ENCODE results near the gene LSM8.
"Not testable (repeated sequence)": the region's sequence is repeated elsewhere in the genome, so short reads cannot be mapped to it uniquely, and the experiment has no call there.

LSM8 gene

DNA sequence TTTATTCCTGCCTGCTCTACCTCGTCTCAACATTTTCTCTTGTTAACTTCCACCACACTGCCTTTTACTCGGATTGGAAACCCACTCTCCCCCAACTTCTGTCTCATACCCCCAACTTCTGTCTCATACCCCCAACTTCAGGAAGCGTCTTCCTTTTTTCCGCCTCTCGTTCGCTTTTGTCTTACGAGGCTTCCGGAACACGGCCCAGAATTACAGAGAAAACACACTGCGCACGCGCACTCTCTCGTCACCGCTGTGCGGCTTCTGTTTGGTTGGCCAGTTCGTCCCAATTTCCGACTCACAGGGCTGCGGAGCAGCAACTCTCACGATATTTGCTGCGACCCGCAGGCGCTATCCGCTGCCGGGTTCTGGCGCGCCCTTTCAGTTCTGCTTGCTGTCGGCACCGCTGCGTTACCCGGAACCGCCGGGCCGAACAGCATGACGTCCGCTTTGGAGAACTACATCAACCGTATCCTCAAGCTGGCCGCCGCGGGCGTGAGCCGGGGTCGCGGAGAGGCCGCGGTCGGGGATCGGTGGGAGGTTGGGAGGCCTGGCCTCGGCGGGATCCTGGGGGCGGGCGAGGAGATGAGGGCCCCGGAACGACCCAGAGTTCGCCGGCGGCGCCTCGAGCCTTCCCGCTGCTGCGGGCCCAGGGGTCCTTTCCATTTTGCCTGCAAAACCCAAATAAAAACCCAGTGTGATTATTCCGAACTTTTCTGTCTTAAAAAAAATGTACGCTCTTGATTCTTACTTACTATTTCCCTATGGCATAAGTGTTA lies at the start of gene LSM8:
Gene LSM8, plus strand, starts transcription at position 379 of the 779 bp plus-strand sequence. Its CDS starts 60 bp downstream, at position 439.
- DNase-seq = peak; percentile 92

DNA sequence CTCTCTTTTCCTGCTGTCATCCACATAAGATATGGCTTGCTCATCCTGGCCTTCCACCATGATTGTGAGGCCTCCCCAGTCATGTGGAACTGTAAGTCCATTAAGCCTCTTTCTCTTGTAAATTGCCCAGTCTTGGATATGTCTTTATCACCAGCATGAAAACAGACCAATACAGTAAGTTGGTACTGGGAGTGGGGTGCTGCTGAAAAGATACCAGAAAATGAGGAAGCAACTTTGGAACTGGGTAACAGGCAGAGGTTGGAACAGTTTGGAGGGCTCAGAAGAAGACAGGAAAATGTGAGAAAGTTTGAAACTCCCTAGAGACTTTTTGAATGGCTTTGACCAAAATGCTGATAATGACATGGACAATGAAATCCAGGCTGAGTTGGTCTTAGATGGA lies 49.5 kb upstream of the LSM8 start:
- not testable (repeated sequence) for DNase-seq

DNA sequence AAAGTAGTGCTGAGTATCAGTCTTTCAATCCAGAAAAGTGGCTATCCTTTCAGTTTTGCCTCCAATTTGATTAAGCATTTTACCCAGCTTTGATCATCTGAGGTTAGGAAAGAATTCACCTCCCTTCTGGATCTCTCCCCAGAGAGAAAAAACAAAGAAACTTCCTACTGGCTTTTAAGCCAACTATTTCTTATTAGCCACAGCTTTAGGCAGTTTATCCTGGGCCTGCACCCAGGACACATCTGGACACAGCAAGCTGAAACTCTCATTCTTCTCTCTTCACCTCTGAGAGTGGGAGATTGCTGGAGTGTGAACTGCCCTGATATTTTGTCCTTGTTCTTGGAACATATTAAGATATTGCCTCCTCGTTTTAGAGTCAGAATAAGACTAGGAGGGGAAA lies 43.5 kb upstream of the LSM8 start:
- DNase-seq = no peak

DNA sequence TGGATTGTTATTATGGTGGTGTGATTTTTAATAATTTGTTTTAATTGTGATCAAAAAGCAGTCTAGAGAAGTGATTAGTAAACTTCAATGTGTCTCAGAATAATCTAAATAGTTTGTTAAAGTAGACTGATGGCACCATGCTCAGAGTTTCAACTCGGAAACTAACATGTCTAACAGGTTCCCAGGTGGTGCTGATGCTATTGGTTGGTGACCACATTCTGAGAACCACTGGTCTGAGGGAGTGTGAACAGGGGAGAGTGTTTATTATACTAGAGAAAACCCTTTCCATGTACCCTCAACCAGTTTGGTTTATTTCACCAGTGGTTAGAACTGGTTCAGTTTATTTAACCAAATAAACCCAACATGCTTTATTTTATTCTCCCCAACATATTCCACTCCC lies 42.0 kb upstream of the LSM8 start:
- no peak for DNase-seq

DNA sequence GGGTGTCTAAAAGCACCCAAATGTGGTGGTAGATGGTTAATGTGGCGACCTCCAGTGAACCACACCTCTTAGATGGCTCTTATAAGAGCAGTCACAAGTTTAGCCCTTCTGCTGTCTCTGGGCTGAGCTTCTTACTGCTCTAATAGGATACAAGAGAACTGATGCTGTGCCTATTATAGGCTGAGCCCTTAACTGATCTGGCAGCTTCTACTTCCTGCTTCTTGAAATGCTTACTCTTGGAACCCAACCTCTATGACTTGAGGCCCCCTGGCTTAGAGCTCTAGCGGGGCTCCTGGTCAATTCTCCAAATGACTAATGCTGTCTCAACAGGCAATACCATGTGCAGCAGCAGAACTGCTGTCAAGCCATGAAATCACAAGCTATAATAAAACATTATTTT lies 35.0 kb upstream of the LSM8 start:
- no peak for DNase-seq

DNA sequence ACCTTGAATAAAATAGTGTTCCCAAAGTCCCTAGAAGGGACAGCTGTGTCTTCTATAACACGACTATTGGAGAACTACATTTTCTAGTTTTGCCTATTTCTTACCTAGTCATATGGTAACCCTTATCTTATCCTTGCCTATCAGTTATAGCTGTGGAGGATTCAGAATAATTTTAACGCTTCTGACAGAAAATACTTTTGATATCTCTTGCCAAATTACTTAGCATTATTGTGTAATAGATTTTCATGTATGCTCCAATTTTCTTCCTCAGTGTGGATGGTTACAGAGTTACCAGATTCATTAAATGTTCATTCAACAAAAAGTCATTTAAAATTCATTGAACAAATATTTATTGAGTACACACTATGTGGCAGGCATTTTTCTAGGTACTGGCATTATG lies 34.6 kb upstream of the LSM8 start:
- DNase-seq = no peak

DNA sequence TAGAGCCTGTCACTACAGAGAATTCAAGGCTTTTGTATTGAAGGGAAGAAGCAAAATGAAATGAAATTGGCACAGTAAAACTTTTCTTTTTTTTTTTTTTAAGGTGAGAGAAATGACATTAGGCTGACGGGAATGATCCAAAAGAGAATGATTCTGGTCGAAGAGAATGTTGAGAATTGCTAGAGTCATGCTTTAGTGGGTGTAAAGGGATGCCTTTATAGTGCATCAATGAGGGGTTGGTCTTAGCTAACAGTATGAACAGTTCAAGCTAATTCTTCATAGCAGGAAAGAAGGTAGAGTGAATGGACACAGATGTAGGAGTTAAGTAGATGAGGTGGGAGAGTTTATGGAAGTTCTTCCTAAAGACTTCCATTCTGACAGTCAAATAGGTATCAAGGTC lies 32.3 kb upstream of the LSM8 start:
- DNase-seq = no peak

DNA sequence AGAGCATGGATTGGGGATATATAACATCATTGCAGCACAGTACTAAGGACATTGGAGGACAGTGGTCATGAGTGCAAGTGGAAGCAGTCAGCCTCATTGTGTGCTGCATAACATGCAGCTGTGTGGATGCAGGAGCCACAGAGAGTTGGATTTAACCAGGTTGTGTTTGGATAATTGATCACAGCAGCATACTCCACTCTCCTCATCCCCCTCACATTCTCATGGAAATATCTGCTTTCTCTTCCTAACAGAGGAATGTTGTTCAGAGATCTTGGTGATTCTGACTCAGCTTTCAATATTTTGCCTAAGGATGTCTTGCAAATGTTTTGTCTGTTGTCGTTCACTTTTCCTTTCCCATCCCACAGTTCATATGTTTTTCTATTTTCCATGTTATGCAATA lies 31.8 kb upstream of the LSM8 start:
- DNase-seq = no peak

DNA sequence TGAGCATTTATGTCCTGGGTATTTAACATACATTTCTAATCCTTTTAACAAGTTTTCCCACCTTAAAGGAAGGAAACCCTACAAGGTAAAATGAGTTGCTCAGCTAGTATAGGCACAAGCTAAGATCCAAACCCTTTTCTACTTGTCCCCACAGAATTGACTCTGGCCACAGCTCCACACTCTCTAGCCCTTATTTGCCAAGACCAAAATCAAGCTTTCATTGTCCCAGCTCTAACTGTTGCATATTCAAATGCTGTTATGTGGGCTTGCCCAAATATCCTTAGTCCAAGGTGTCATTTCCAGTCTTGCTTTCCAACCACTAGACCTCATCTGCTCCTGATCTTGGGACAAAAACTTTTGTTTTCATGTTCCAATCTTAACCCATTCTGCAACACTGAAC lies 31.3 kb upstream of the LSM8 start:
- DNase-seq = no peak

DNA sequence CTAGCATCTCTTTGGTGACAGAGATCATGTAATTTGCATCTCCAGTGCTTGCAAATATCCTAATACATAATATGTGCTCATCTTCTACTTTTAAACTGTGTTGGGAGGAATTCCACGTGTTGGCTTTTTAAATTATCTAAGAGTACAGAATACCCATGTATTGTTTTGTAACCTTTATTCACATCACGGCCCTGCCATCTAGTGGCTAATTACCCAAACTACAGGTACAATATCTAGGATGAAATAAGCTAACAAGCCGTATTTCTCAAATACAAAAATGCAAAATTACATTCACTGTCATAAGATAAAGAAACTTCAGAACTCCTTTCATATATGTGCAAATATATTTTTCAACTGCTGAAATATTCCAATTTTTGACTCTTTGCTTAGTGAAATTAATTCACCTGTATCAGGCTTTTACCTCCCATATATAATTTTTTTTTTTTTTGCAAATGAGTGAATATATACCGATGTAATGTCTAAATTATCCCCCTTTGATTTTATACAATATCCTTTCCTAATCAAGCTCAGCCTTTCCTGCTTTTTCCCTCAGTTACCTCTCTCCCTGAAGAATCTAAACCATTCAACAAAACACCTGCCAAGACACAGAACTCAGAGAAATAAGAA lies 30.3 kb upstream of the LSM8 start:
- DNase-seq = peak; percentile 38

DNA sequence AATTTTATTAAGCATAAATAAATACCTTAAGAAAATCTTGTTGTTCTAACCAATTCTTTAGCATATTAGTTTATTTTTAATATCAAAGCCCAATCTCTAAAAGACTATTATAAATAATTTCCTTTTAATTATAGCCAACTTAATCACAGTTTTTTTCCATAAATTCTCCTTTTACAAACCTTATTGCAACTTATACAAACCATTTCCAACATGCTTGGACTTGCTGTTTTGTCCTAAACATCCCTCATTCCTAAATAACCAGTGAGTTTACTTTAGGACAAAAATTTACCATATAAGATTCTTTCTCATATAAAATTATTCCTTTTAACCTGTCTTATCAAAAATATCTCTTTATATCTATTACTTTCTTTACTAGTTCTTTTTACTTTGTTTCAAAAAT lies 25.2 kb upstream of the LSM8 start:
- no peak for DNase-seq

DNA sequence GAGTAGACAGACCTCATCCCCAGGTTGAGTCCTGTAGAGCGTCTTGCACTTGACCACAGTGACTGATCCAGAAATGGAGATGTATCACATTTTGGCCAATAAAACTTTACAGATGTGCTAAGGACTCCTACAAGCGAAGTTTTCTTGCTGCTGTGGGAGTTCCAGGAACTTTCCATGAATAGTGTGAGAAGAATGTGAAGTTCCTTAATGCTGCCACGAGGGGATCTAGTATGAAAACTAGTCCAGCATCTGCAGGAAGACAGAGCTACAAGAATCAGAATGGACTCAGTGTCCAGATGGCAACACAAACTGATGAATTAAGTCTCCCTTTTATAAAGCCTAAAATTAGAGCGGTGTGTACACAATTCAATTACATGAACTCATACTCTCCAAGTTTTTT lies 14.8 kb upstream of the LSM8 start:
- DNase-seq = no peak

DNA sequence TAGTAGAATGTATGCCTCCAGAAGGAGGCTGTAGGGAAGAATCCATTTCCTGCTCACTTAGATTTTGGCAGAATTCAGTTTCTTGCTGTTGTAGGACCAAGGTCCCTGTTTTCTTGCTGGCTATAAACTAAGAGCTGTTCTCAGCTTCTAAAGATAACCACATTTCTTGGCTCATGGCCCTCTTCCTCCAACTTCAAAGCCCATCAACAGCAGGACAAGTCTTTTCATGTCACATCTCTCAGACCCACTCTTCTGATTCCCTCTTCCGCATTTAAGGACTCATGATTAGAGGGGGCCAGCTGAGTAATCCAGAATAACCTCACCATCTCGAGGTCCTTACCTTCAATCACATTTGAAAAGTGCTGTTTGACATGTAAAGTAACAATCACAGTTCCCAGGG lies 8.2 kb upstream of the LSM8 start:
- no peak for DNase-seq

DNA sequence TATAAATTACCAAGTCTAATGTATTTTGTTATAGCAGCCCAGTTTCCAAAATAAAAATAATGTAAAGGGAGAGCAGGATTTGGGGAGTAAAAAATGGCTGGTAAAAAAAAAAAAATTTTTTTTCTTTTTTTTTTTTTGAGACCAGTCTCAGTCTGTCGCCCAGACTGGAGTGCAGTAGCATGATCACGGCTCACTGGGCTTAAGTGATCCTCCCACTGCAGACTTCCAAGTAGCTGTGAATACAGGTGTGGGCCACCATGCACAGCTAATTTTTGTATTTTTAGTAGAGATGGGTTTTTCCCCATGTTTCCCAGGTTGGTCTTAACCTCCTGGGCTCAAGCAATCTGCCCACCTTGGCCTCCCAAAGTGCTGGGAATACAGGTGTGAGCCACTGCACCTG lies 4.8 kb upstream of the LSM8 start:
- no peak for DNase-seq

DNA sequence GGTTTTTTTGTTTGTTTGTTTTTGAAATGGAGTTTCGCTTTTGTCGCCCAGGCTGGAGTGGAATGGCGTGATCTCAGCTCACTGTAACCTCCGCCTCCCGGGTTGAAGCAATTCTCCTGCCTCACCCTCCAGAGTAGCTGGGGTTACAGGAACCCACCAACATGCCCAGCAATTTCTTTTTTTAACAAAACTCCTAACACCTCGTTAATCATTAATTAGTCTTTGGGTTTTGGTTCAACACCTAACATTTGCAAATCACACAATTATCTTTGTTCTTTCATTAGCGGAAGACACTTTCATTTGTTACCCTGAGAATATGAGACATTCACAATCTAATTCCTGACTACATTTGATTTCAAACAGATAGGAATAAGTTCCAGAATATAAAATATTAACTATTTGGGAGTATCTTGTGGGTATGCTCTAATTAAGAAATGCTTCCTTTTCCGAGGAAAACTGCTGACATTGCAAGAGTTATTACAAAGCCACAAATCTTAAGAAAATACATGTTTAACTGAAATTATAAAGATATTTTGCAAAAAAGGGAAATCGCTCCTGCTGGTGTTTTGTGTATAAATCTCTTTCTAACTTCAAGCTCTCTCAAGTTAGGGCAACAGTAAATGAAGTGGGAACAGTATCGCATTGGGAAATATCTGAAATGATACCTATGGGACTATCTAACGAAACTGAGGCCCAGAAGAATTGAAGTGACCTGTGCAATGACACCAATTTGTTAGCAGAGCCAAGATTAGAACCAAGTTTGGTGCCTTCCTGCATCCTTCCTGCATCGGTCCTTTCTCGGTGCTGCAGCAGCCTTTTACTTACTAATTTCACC lies 1.2 kb upstream of the LSM8 start:
- no peak for DNase-seq

DNA sequence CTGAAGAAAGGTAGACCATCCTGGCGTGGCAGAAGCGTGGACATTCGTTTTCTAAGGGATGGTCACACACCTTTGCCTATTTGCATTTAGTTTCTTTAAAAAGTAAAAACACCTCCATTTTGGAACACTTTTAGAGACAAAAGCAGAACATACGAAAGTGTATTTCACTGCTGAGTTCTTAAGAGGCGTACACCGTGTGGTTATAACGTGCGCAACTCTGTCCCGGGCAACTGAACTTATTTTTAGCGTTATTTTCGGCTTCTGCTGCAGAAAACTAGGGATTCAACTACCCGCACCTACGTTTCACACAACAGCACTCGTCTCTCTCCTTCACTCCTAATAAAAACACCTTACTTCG lies 557 bp upstream of the LSM8 start:
- no peak for DNase-seq

DNA sequence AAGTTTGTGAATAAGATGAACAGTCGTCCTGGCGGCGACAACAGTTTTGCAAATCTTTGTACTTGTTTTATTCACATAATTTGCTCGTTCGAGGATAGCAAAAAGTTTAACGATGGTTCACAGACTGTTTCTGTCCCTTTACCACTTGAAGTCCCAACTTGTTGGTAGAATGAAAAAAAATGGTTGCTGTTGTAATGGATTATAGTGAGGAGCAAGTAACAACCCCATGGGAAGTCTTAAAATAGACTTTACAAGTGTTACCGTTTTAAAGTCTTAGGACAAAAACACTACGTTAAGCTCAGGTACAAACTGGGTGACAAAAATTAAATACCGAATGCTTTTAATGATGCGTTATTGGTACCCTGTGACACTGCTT lies 589 bp downstream of the LSM8 start:
- DNase-seq = no peak

DNA sequence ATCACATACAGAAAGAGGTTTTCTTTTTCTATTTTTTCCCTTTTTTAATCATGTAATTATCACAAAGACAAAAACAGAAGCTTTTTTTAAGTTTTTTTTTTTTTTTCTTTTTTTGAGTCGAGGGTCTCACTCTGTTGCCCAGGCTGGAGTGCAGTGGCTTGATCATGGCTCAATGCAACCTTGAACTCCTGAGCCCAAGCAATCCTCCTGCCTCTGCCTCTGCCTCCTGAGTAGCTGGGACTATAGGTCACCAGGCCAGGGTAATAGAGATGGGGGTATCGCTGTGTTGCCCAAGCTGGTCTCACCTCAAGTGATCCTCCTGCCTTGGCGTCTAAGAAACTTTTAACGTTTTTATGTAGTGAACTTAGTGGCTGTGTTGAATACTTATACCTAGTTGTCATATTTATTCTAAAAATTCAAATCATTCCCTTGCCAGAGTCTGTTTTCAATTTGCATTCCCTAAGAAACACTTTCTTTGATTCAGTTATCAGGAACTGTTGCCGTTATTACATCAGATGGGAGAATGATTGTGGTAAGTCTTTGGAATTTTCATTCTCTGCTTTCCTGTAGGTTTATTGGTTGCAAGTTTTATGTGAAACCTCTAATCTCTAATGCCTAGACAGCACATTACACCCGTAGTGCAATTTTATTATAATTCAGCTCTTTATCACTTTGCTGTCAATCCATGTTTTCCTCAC lies 1.3 kb downstream of the LSM8 start:
- DNase-seq = no peak

DNA sequence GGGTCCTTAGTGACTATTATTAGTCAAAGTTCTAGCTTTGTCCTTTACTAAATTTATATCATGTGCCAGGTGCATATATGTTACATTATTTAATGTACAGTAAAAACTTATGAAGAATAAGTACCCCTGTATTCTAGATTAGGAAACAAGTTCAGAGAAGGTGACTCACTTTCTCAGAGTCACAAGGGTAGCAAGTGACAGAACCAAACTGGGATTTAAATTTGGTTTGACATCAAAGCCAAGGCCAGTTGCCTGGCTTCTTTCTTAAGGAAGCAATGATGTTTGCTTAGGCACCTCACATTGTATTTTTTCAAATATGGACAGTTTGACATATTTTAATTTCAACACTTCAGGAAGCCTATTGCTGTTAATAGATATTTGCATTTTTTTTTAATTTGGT lies 2.5 kb downstream of the LSM8 start:
- no peak for DNase-seq

DNA sequence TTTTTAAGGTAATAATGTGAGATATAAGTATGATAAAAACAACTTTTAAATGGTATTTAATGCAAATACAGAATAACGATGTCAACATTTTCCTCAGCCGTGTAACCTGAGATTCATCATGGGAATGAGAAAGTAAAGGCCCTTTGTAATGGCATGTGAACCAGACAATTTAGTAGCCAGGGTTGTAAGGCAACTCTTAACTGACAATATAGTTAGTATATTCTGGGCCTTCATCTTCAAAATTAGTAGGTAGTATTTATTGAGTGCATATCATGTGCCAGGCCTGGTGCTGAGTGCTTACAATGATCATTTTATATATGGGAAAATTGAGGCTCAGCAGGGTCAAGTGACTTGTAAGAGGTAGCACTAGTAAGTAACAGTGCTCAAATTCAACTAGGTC lies 10.6 kb downstream of the LSM8 start:
- DNase-seq = no peak

DNA sequence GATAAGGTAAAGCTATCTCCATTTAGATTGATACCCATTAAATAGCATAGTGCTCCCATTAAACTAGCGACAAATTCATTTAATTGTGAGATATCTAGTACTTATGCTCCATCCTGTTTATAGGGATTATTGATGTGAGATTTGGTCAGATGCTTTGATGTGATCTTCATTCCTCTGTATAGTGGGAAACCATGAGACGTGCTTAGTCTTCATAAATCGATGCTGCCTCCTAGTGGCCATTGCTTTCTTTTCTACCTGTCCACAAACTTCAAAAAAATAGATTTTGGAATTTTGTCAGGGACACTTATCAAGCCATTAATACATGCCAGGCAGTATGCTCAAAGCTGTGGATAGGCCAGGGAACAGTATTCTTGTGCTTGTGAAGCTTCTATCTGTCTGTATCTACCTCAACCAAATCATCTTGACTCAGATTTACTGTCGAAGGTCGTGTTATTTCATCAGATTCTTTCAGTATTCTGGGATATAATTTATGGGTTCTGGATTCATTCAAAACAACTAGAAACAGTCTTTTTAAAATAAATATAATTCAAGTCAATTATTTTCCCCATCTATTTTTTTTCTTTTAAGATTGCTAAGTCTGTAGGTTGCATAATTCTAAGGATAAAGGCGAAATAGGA lies 12.0 kb downstream of the LSM8 start:
- DNase-seq = peak; percentile 63

DNA sequence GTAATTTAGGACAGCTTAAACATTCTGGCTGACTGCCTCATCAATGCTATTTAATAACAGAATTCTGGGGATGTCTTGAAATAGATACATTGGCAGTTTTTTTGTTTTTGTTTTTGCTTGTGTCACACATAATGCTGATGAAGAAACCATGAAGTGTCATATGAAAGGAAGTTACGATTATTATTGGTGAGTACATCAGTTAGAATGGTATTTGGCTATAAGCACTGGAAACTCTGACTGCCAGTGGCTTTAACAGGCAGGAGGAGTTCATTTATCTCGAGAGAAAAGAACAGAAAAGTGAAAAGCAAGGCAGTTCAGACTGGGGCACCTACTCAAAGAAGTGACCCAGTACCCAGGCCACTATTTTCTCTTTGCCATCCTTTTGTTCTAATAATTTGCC lies 18.1 kb downstream of the LSM8 start:
- DNase-seq = no peak
